HEK293T (cell line): Measurements from ENCODE around the gene TIE1.

Experiments
- ARNT ChIP-seq: fragments of 450-650 bp; IDR thresholded peaks from 2 replicates; pipeline ENCODE4 v1.6.1; 2017; ENCODE audit warnings: mild to moderate bottlenecking
- ELF4 ChIP-seq: fragments of 450-650 bp; IDR thresholded peaks from 2 replicates; pipeline ENCODE4 v1.6.1; 2017; ENCODE audit warnings: antibody characterized with exemption
- FOXK2 ChIP-seq: fragments of 450-650 bp; IDR thresholded peaks from 2 replicates; pipeline ENCODE4 v1.6.1; 2016; ENCODE audit warnings: mild to moderate bottlenecking
- FOXM1 ChIP-seq: fragments of 450-650 bp; IDR thresholded peaks from 2 replicates; pipeline ENCODE4 v1.6.1; 2017; ENCODE audit warnings: mild to moderate bottlenecking, borderline replicate concordance
- HDGF ChIP-seq: fragments of 450-650 bp; IDR thresholded peaks from 2 replicates; pipeline ENCODE4 v1.6.1; 2017; ENCODE audit warnings: antibody characterized with exemption, borderline replicate concordance
- L3MBTL2 ChIP-seq: fragments of 450-650 bp; conservative IDR thresholded peaks from 2 replicates; pipeline ENCODE4 v1.6.1; 2016; ENCODE audit warnings: mild to moderate bottlenecking
- SP1 ChIP-seq: fragments of 450-650 bp; IDR thresholded peaks from 2 replicates; pipeline ENCODE4 v1.6.1; 2017
- SUZ12 ChIP-seq: fragments of 450-650 bp; IDR thresholded peaks from 2 replicates; pipeline ENCODE4 v1.6.1; 2016; ENCODE audit warnings: mild to moderate bottlenecking
- ZNF384 ChIP-seq: fragments of 450-650 bp; IDR thresholded peaks from 2 replicates; pipeline ENCODE4 v1.6.1; 2016

- TF ChIP-seq L3MBTL2 (no peak), HDGF (no peak), FOXM1 (no peak), SP1 (no peak), ELF4 (no peak), ZNF384 (no peak), ARNT (no peak), FOXK2 (no peak), SUZ12 (no peak)
These were observed 52.1 kb downstream of the TIE1 start for GRCh38 chr1:43352881-43353280.
